AG10803 (cell line): ENCODE measurements around the gene UFC1.

ENCODE experiments used
- DNase-seq: peaks from one replicate; pipeline ENCODE4 v3.0.0; 2010; ENCODE audit warnings: low read depth
- H3K4me3 ChIP-seq: 2 replicates; pipeline ENCODE4 v1.5.1; 2011; ENCODE audit warnings: mild to moderate bottlenecking, low read length, control low read depth
- CTCF ChIP-seq: conservative IDR thresholded peaks from 2 replicates; pipeline ENCODE4 v1.5.1; 2011; ENCODE audit warnings: mild to moderate bottlenecking, low read length, control low read depth, inconsistent platforms

Gene UFC1

GRCh38 chr1:161207173-161207572, 53.4 kb downstream of the UFC1 start:
- H3K4me3 ChIP-seq: no peak overlapping the region
- no peak for DNase-seq
- TF ChIP-seq CTCF: no peak
